Fibroblast of the conjunctiva (primary cell): ENCODE results near the gene GDF11.

ENCODE experiments used
- DNase-seq: peaks from one replicate; pipeline ENCODE4 v3.0.0-alpha.2; 2010; ENCODE audit warnings: low read depth

GDF11 gene

GRCh38 chr12:55742719-55743405 lies at the start of gene GDF11:
Gene GDF11, plus strand, starts transcription at chr12:55743122. Its CDS starts 195 bp downstream, at chr12:55743317.
- DNase-seq: no peak

- no peak for DNase-seq
Observed at GRCh38 chr12:55693323-55694187, 49.4 kb upstream of the GDF11 start.

- no peak for DNase-seq
Observed at GRCh38 chr12:55694188-55694515, 48.8 kb upstream of the GDF11 start.

- no peak for DNase-seq
Observed at GRCh38 chr12:55694651-55695050, 48.3 kb upstream of the GDF11 start.

GRCh38 chr12:55695349-55695748 lies 47.6 kb upstream of the GDF11 start:
- no peak for DNase-seq

- DNase-seq: no peak
Observed at GRCh38 chr12:55696141-55696540, 46.8 kb upstream of the GDF11 start.

- no peak for DNase-seq
Observed at GRCh38 chr12:55696796-55697462, 46.0 kb upstream of the GDF11 start.

GRCh38 chr12:55697686-55698085 lies 45.2 kb upstream of the GDF11 start:
- no peak for DNase-seq

GRCh38 chr12:55698241-55698955 lies 44.5 kb upstream of the GDF11 start:
- no peak for DNase-seq

- no peak for DNase-seq
Observed at GRCh38 chr12:55698965-55699364, 44.0 kb upstream of the GDF11 start.

GRCh38 chr12:55699471-55700055 lies 43.4 kb upstream of the GDF11 start:
- no peak for DNase-seq

GRCh38 chr12:55700255-55701018 lies 42.5 kb upstream of the GDF11 start:
- DNase-seq: no peak

- DNase-seq: no peak
Observed at GRCh38 chr12:55702861-55703260, 40.1 kb upstream of the GDF11 start.

GRCh38 chr12:55703288-55703687 lies 39.6 kb upstream of the GDF11 start:
- DNase-seq: no peak

- no peak for DNase-seq
Observed at GRCh38 chr12:55703901-55704761, 38.8 kb upstream of the GDF11 start.

GRCh38 chr12:55704824-55705718 lies 37.9 kb upstream of the GDF11 start:
- DNase-seq: no peak

GRCh38 chr12:55705782-55706402 lies 37.0 kb upstream of the GDF11 start:
- no peak for DNase-seq

GRCh38 chr12:55706568-55707218 lies 36.2 kb upstream of the GDF11 start:
- DNase-seq: no peak
